ENCODE data around the gene SLC35G1. TPM values are rescaled to one million over a fixed set of nuclear protein-coding genes. Genes with fewer than 3 reads are reported as not detected.

Gene SLC35G1
- total RNA-seq, 2 experiments from 2014 or later: 2.9 to 3.1 TPM

- Mint-ChIP-seq H3K4me1 (ENCODE audit: low read depth) (no peaks in the 10 kb centered on the region), H3K4me3 (no peak overlapping the region), H3K27ac (no peak overlapping the region), H3K9me3 (no peaks in the 10 kb centered on the region), H3K27me3 (no peaks in the 10 kb centered on the region), H3K36me3 (ENCODE audit: low read depth) (peaks cover 4% of the 10 kb centered on the region)
- no peaks in the 10 kb centered on the region for H3K27me3 ChIP-seq (ENCODE audit: control insufficient read depth in 1 of 2, insufficient read depth in 2 of 2, low read length in 2 of 2)
- H3K36me3 ChIP-seq (ENCODE audit: insufficient read depth, low read length): no peaks in the 10 kb centered on the region
- ChIA-PET CTCF (no interaction called here), POLR2A (no interaction called here)
- no peak for TF ChIP-seq CTCF (IDR thresholded peaks at IDR 0.05)
- ATAC-seq (ENCODE audit: poor library complexity) (no peak), DNase-seq (no peak)
- no peaks in the 10 kb centered on the region for H3K9me3 ChIP-seq (ENCODE audit: control insufficient read depth in 1 of 2, insufficient read depth in 1 of 2, low read length in 2 of 2)
- no peak overlapping the region for H3K4me3 ChIP-seq (ENCODE audit: low read length)
- intact Hi-C loops (cut with DNase I, micrococcal nuclease): no loop called here
- H3K27ac ChIP-seq (ENCODE audit: low read depth in 1 of 2, low read length in 2 of 2): no peak overlapping the region
- H3K4me1 ChIP-seq (ENCODE audit: insufficient read depth, low read length): no peaks in the 10 kb centered on the region
Observed at GRCh38 chr10:93947524-93947923, 53.7 kb downstream of the SLC35G1 start.

- CTCF ChIA-PET: no interaction called here
- Histone ChIP-seq H3K27me3 (ENCODE audit: control insufficient read depth in 1 of 2, insufficient read depth in 2 of 2, low read length in 2 of 2) (no peaks in the 10 kb centered on the region), H3K9me3 (ENCODE audit: control insufficient read depth in 1 of 2, insufficient read depth in 1 of 2, low read length in 2 of 2) (no peaks in the 10 kb centered on the region), H3K27ac (ENCODE audit: low read depth in 1 of 2, low read length in 2 of 2) (no peak overlapping the region), H3K4me3 (ENCODE audit: low read length) (no peak overlapping the region), H3K4me1 (ENCODE audit: insufficient read depth, low read length) (no peaks in the 10 kb centered on the region), H3K36me3 (ENCODE audit: insufficient read depth, low read length) (no peaks in the 10 kb centered on the region)
- no peaks in the 10 kb centered on the region for H3K27me3 Mint-ChIP-seq
- POLR2A ChIA-PET: no interaction called here
- H3K27ac Mint-ChIP-seq: no peak overlapping the region
- no peak overlapping the region for H3K4me3 Mint-ChIP-seq
- intact Hi-C loops (cut with DNase I, micrococcal nuclease): no loop called here
- no peak for TF ChIP-seq CTCF (IDR thresholded peaks at IDR 0.05)
- no peaks in the 10 kb centered on the region for H3K9me3 Mint-ChIP-seq
- peaks cover 4% of the 10 kb centered on the region for H3K36me3 Mint-ChIP-seq (ENCODE audit: low read depth)
- DNase-seq (no peak), ATAC-seq (ENCODE audit: poor library complexity) (no peak)
- no peaks in the 10 kb centered on the region for H3K4me1 Mint-ChIP-seq (ENCODE audit: low read depth)
Observed at GRCh38 chr10:93951905-93952304, 58.1 kb downstream of the SLC35G1 start.

Other genes with a start within 250 kb of the SLC35G1 start
- 10 to 100 TPM in 1 of 2 experiments, 1 to 10 TPM in 1; 10.0 to 10.3 TPM for gene FRA10AC1, start 191.4 kb upstream of the SLC35G1 start, total RNA-seq
- gene LGI1, start 136.0 kb upstream of the SLC35G1 start, total RNA-seq: not detected
- under 1 TPM in 1 of 2 experiments, not detected in 1; 0.03 TPM for gene PLCE1, start 100.0 kb downstream of the SLC35G1 start, total RNA-seq